RWPE2 (cell line): ENCODE results near the gene NOX5.
"Not testable (repeated sequence)": the region's sequence is repeated elsewhere in the genome, so short reads cannot be mapped to it uniquely, and the experiment has no call there.

Experiments used
- ATAC-seq: fragments of 200-7000 bp; cut with Tn5 transposase; 3 replicates; pipeline ENCODE4 v1.9.1; 2021; ENCODE audit warnings: low read depth
- DNase-seq: peaks from one replicate; pipeline ENCODE4 v3.0.0-alpha.2; 2020; ENCODE audit warnings: low spot score
- H3K27ac ChIP-seq: fragments of 450-650 bp; 2 replicates; pipeline ENCODE4 v1.5.1; 2017; ENCODE audit warnings: mild to moderate bottlenecking; ENCODE audit not compliant: poor library complexity, severe bottlenecking
- H3K27me3 ChIP-seq: fragments of 250-450 bp; sonication (Bioruptor Pico); 2 replicates; pipeline ENCODE4 v1.5.1; 2021; ENCODE audit warnings: mild to moderate bottlenecking, moderate library complexity; ENCODE audit not compliant: insufficient read depth, poor library complexity, severe bottlenecking
- H3K36me3 ChIP-seq: fragments of 250-450 bp; sonication (Bioruptor Pico); 2 replicates; pipeline ENCODE4 v1.5.1; 2020; ENCODE audit warnings: low read depth, mild to moderate bottlenecking, moderate library complexity
- H3K4me1 ChIP-seq: fragments of 250-450 bp; sonication (Bioruptor Pico); 2 replicates; pipeline ENCODE4 v1.5.1; 2021; ENCODE audit warnings: mild to moderate bottlenecking, moderate library complexity; ENCODE audit not compliant: insufficient read depth, poor library complexity, severe bottlenecking
- H3K4me3 ChIP-seq: fragments of 250-450 bp; sonication (Bioruptor Pico); 2 replicates; pipeline ENCODE4 v1.5.1; 2021; ENCODE audit warnings: mild to moderate bottlenecking, moderate library complexity; ENCODE audit not compliant: severe bottlenecking
- H3K9me3 ChIP-seq: fragments of 250-450 bp; sonication (Bioruptor Pico); 2 replicates; pipeline ENCODE4 v1.5.1; 2021; ENCODE audit warnings: mild to moderate bottlenecking, moderate library complexity; ENCODE audit not compliant: severe bottlenecking
- CTCF ChIP-seq: fragments of 450-650 bp; IDR thresholded peaks from one replicate; pipeline ENCODE4 v1.5.1; 2017; ENCODE audit warnings: mild to moderate bottlenecking, moderate library complexity; ENCODE audit not compliant: poor library complexity, severe bottlenecking

NOX5 gene

DNA sequence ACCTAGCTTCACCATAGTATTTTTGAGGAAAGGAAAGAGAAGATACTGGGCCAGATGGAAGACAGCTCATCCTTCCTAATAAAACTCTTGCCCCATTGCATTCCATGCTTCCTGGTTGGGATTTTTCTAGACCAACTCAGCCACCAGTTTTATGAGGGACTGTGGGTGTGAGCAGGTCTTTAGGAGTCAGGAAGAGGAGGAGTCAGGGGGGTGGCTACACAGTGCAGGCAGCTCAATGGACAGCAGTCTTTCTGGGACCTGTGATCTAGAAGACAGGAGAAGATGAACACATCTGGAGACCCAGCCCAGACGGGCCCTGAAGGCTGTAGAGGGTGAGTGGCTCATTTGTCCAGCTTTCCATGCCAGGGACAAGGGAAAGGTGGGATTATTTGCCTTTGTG, at the start of gene NOX5:
Gene NOX5, plus strand, starts transcription at position 242 of the 400 bp plus-strand sequence. Its CDS starts 41 bp downstream, at position 283.
- Histone ChIP-seq H3K9me3 (no peaks in the 10 kb centered on the region), H3K36me3 (no peaks in the 10 kb centered on the region), H3K27me3 (no peaks in the 10 kb centered on the region), H3K4me3 (no peak within 1 kb of the TSS), H3K27ac (no peak within 1 kb of the TSS), H3K4me1 (peaks cover 6% of the 10 kb centered on the region)
- ATAC-seq (peak; percentile 97), DNase-seq (no peak)
- TF ChIP-seq CTCF = no peak

- Histone ChIP-seq H3K27me3 (no peaks in the 10 kb centered on the region), H3K27ac (no peak overlapping the region), H3K36me3 (no peaks in the 10 kb centered on the region), H3K4me1 (no peaks in the 10 kb centered on the region), H3K4me3 (no peak overlapping the region), H3K9me3 (peaks cover 10% of the 10 kb centered on the region)
- ATAC-seq (no peak), DNase-seq (no peak)
- TF ChIP-seq CTCF = no peak
Observed at GRCh38 chr15:68966996-68967395, 47.5 kb upstream of the NOX5 start.

- Histone ChIP-seq H3K9me3 (peaks cover 10% of the 10 kb centered on the region), H3K27me3 (no peaks in the 10 kb centered on the region), H3K27ac (no peak overlapping the region), H3K36me3 (no peaks in the 10 kb centered on the region), H3K4me3 (no peak overlapping the region), H3K4me1 (no peaks in the 10 kb centered on the region)
- ATAC-seq (no peak), DNase-seq (no peak)
- no peak for TF ChIP-seq CTCF
Observed at GRCh38 chr15:68967948-68968347, 46.5 kb upstream of the NOX5 start.

DNA sequence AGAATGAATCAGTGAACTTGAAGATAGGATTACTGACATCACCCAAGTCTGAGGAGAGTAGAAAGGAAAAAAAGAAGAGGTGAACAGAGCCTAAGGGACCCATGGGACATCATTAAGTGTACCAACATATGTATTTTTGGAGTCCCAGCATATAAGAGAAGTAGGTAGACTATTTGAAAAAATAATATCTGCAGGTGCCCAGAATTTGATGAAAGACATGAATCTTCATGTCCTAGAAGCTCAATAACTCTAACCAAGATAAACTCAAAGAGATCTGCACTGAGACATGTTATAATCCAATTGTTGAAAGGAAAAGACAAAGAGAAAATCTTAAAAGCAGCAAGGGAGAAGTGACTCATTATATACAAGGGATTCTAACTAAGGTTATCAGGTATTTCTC, 45.2 kb upstream of the NOX5 start:
- peaks cover 10% of the 10 kb centered on the region for H3K9me3 ChIP-seq
- ATAC-seq (no peak), DNase-seq (no peak)
- no peak for TF ChIP-seq CTCF
- no peaks in the 10 kb centered on the region for H3K4me1 ChIP-seq
- no peak overlapping the region for H3K27ac ChIP-seq
- H3K4me3 ChIP-seq = no peak overlapping the region
- no peaks in the 10 kb centered on the region for H3K36me3 ChIP-seq
- H3K27me3 ChIP-seq = no peaks in the 10 kb centered on the region

GRCh38 chr15:68972201-68973065, 42.1 kb upstream of the NOX5 start:
- no peak for TF ChIP-seq CTCF
- no peaks in the 10 kb centered on the region for H3K27me3 ChIP-seq
- no peak for DNase-seq
- peaks cover 10% of the 10 kb centered on the region for H3K9me3 ChIP-seq
- no peak overlapping the region for H3K27ac ChIP-seq
- no peaks in the 10 kb centered on the region for H3K36me3 ChIP-seq
- no peak overlapping the region for H3K4me3 ChIP-seq
- no peaks in the 10 kb centered on the region for H3K4me1 ChIP-seq
- no peak for ATAC-seq

- H3K4me3 ChIP-seq, H3K9me3 ChIP-seq, H3K27me3 ChIP-seq, H3K36me3 ChIP-seq, ATAC-seq, H3K27ac ChIP-seq, H3K4me1 ChIP-seq, DNase-seq: not testable (repeated sequence)
Observed at GRCh38 chr15:68975651-68976160, 38.8 kb upstream of the NOX5 start.

- H3K36me3 ChIP-seq, H3K4me1 ChIP-seq, H3K9me3 ChIP-seq, H3K27ac ChIP-seq, ATAC-seq, H3K27me3 ChIP-seq, H3K4me3 ChIP-seq, DNase-seq: not testable (repeated sequence)
Observed at GRCh38 chr15:68977426-68977825, 37.1 kb upstream of the NOX5 start.
